CD4-positive, alpha-beta T cell (primary cell): ENCODE data around the gene GPR119. TPM values are rescaled to one million over a fixed set of nuclear protein-coding genes. Genes with fewer than 3 reads are reported as not detected.

Experiments used
- ATAC-seq: fragments of 200-7000 bp; cut with Tn5 transposase; one replicate; pipeline ENCODE4 v1.10.0; 2022; ENCODE audit warnings: mild to moderate bottlenecking; ENCODE audit not compliant: poor library complexity
- CTCF ChIA-PET: fragments of 350-600 bp; sonication (Branson Sonifier 250); formaldehyde crosslinking; loops from one replicate; lab custom pipeline; 2021; ENCODE audit warnings: antibody characterized with exemption, inconsistent platforms; lab: Charles Lee
- POLR2A ChIA-PET: fragments of 350-600 bp; sonication (Branson Sonifier 250); formaldehyde crosslinking; loops from one replicate; lab custom pipeline; 2021; ENCODE audit warnings: antibody characterized with exemption, inconsistent platforms; lab: Charles Lee
- DNase-seq, 14 experiments: peaks; one replicate each; pipeline ENCODE4 v3.0.0-alpha.2; 2013 to 2020; ENCODE audit warnings: mixed read lengths in 2 of 14
- H3K27ac ChIP-seq, 2 donors: one replicate each; pipeline versions ENCODE4 v1.5.1 to v1.7.0; 2013; ENCODE audit warnings: low read length in 2 of 2, low read depth in 1 of 2, mild to moderate bottlenecking in 1 of 2
- H3K27me3 ChIP-seq, 2 experiments: 1 replicate in 1 of 2; 2 replicates in 1 of 2; pipeline versions ENCODE4 v1.6.1 to v1.7.0; 2013; ENCODE audit warnings: low read length in 2 of 2, control low read depth in 1 of 2, mild to moderate bottlenecking in 1 of 2, moderate library complexity in 1 of 2; ENCODE audit not compliant: insufficient read depth in 2 of 2, control insufficient read depth in 1 of 2
- H3K36me3 ChIP-seq: one replicate; pipeline ENCODE4 v1.6.1; 2013; ENCODE audit warnings: low read length, control low read depth; ENCODE audit not compliant: insufficient read depth
- H3K4me1 ChIP-seq: one replicate; pipeline ENCODE4 v1.6.1; 2013; ENCODE audit warnings: low read length, control low read depth; ENCODE audit not compliant: insufficient read depth
- H3K4me3 ChIP-seq: one replicate; pipeline ENCODE4 v1.5.1; 2013; ENCODE audit warnings: mild to moderate bottlenecking, low read length, moderate library complexity
- H3K9me3 ChIP-seq, 2 experiments: 1 replicate in 1 of 2; 2 replicates in 1 of 2; pipeline versions ENCODE4 v1.6.1 to v1.7.0; 2013; ENCODE audit warnings: low read length in 2 of 2, mild to moderate bottlenecking in 2 of 2, control low read depth in 1 of 2, moderate library complexity in 1 of 2; ENCODE audit not compliant: control insufficient read depth in 1 of 2, insufficient read depth in 1 of 2
- H3K27ac Mint-ChIP-seq: one replicate; pipeline ENCODE4 v1.8.0; 2020; ENCODE audit warnings: mixed read lengths
- H3K27me3 Mint-ChIP-seq: one replicate; pipeline ENCODE4 v1.8.0; 2021; ENCODE audit warnings: mixed read lengths
- H3K36me3 Mint-ChIP-seq: one replicate; pipeline ENCODE4 v1.8.0; 2021; ENCODE audit warnings: low read depth, mixed read lengths
- H3K4me1 Mint-ChIP-seq: one replicate; pipeline ENCODE4 v1.8.0; 2021; ENCODE audit warnings: low read depth, mixed read lengths
- H3K4me3 Mint-ChIP-seq: one replicate; pipeline ENCODE4 v1.8.0; 2020; ENCODE audit warnings: mild to moderate bottlenecking, mixed read lengths
- H3K9me3 Mint-ChIP-seq: one replicate; pipeline ENCODE4 v1.8.0; 2020; ENCODE audit warnings: mixed read lengths
- intact Hi-C, 2 experiments: fragments of 100-400 bp; cut with DNase I in 1 of 2; cut with micrococcal nuclease in 1 of 2; formaldehyde crosslinking; loops; one replicate each; pipeline versions ENCODE4 v1.15.1 to v1.9.0; 2023 to 2025; cut with DNase I, micrococcal nuclease
- total RNA-seq, 174 experiments: library from RNA in 2 of 174; stranded (reverse) in 2 of 174; gene quantifications; one replicate each; pipeline ENCODE4 v1.2.3 and lab custom pipeline; 2021 to 2026
- TF ChIP-seq, protein P1 (sequence below): fragments of 200-600 bp; IDR thresholded peaks from one replicate; pipeline ENCODE4 v1.8.0; 2022; ENCODE audit warnings: antibody characterized with exemption, mild to moderate bottlenecking

GPR119 gene
- total RNA-seq, 2 experiments from 2014 or later, result not detected

DNA sequence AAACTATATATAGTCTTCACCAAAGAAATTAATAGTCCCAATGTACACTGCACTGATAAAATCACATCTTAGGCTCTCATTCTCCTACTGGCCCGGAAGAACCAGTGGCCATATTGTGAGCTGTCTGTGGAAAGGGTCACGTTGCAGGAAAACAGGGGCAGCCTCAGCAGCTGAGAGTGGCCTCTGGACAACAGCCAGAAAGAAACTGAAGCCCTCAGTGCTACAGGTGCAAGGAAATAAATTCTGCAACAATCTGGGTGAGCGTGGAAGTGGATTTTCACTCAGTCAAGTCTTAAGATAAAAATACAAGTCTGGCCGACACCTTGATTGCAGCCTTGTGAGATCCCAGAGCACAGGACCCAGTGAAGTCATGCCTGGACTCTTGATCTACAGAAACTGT is 48.9 kb downstream of the GPR119 start:
- H3K27me3 Mint-ChIP-seq, result no peaks in the 10 kb centered on the region
- Histone ChIP-seq H3K27me3 (no peaks in the 10 kb centered on the region), H3K27ac (no peak overlapping the region), H3K4me3 (no peak overlapping the region), H3K9me3 (no peaks in the 10 kb centered on the region), H3K36me3 (no peaks in the 10 kb centered on the region), H3K4me1 (peaks cover 11% of the 10 kb centered on the region)
- ChIA-PET CTCF (no interaction called here), POLR2A (no interaction called here)
- no peak overlapping the region for H3K27ac Mint-ChIP-seq
- H3K4me1 Mint-ChIP-seq, result peaks cover 19% of the 10 kb centered on the region
- DNase-seq (no peak), ATAC-seq (no peak)
- TF ChIP-seq, protein P1, sequence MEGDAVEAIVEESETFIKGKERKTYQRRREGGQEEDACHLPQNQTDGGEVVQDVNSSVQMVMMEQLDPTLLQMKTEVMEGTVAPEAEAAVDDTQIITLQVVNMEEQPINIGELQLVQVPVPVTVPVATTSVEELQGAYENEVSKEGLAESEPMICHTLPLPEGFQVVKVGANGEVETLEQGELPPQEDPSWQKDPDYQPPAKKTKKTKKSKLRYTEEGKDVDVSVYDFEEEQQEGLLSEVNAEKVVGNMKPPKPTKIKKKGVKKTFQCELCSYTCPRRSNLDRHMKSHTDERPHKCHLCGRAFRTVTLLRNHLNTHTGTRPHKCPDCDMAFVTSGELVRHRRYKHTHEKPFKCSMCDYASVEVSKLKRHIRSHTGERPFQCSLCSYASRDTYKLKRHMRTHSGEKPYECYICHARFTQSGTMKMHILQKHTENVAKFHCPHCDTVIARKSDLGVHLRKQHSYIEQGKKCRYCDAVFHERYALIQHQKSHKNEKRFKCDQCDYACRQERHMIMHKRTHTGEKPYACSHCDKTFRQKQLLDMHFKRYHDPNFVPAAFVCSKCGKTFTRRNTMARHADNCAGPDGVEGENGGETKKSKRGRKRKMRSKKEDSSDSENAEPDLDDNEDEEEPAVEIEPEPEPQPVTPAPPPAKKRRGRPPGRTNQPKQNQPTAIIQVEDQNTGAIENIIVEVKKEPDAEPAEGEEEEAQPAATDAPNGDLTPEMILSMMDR, result no peak
- no peak overlapping the region for H3K4me3 Mint-ChIP-seq
- H3K36me3 Mint-ChIP-seq, result peaks cover 4% of the 10 kb centered on the region
- no peaks in the 10 kb centered on the region for H3K9me3 Mint-ChIP-seq
- intact Hi-C loops, result no loop called here

Other genes with a start within 250 kb of the GPR119 start
- 1 to 10 TPM; 6.1 to 6.4 TPM for gene AIFM1, start 219.8 kb downstream of the GPR119 start, total RNA-seq
- 10 to 100 TPM; 14.4 to 14.8 TPM for gene RAB33A, start 213.7 kb downstream of the GPR119 start, total RNA-seq
- gene ZNF280C, start 116.8 kb downstream of the GPR119 start, total RNA-seq, result 1 to 10 TPM; 3.7 to 4.2 TPM
- 10 to 100 TPM; 12.2 to 13.0 TPM for gene SLC25A14, start 45.8 kb downstream of the GPR119 start, total RNA-seq
- 10 to 100 TPM; 20.5 to 21.5 TPM for gene RBMX2, start 16.3 kb upstream of the GPR119 start, total RNA-seq